WTC11 (cell line): Measurements from ENCODE around the gene IQCE. TPM values are rescaled to one million over a fixed set of nuclear protein-coding genes. Genes with fewer than 3 reads are reported as not detected.
"Not testable (repeated sequence)": the region's sequence is repeated elsewhere in the genome, so short reads cannot be mapped to it uniquely, and the experiment has no call there.

Experiments used
- ATAC-seq: fragments of 200-7000 bp; cut with Tn5 transposase; 2 replicates; pipeline ENCODE4 v1.10.0; 2021; ENCODE audit warnings: mild to moderate bottlenecking, moderate library complexity
- CTCF ChIA-PET: fragments of 300-600 bp; sonication (Branson Sonifier 250); formaldehyde crosslinking; loops from one replicate; lab custom pipeline; 2021; ENCODE audit warnings: antibody characterized with exemption; lab: Charles Lee
- POLR2A ChIA-PET: fragments of 350-600 bp; sonication (Branson Sonifier 250); formaldehyde crosslinking; loops from one replicate; lab custom pipeline; 2021; ENCODE audit warnings: antibody characterized with exemption; lab: Charles Lee
- DNase-seq: peaks from one replicate; pipeline ENCODE4 v3.0.0; 2021; ENCODE audit warnings: low spot score
- H3K27ac Mint-ChIP-seq: 2 replicates; pipeline ENCODE4 v1.8.0; 2021; ENCODE audit warnings: mixed read lengths
- H3K27me3 Mint-ChIP-seq: 2 replicates; pipeline ENCODE4 v1.8.0; 2021; ENCODE audit warnings: low read depth, mild to moderate bottlenecking, moderate library complexity, mixed read lengths
- H3K36me3 Mint-ChIP-seq: 2 replicates; pipeline ENCODE4 v1.8.0; 2021; ENCODE audit warnings: mixed read lengths
- H3K4me1 Mint-ChIP-seq: 2 replicates; pipeline ENCODE4 v1.8.0; 2022; ENCODE audit warnings: mixed read lengths
- H3K4me3 Mint-ChIP-seq: 2 replicates; pipeline ENCODE4 v1.8.0; 2021; ENCODE audit warnings: mild to moderate bottlenecking, moderate library complexity, mixed read lengths
- H3K9me3 Mint-ChIP-seq: 2 replicates; pipeline ENCODE4 v1.8.0; 2021; ENCODE audit warnings: mixed read lengths
- ATF6 ChIP-seq: sonication (generic); formaldehyde crosslinking; IDR thresholded peaks from 2 replicates; pipeline ENCODE4 v1.8.1; 2023; ENCODE audit warnings: mild to moderate bottlenecking, missing genetic modification reagents
- CREM ChIP-seq: sonication (generic); formaldehyde crosslinking; IDR thresholded peaks from 2 replicates; pipeline ENCODE4 v1.8.1; 2022; ENCODE audit warnings: mild to moderate bottlenecking, missing genetic modification reagents, moderate library complexity
- E2F4 ChIP-seq: sonication (generic); formaldehyde crosslinking; IDR thresholded peaks from 2 replicates; pipeline ENCODE4 v1.8.1; 2022; ENCODE audit warnings: low read depth, mild to moderate bottlenecking, moderate library complexity, missing genetic modification reagents, borderline replicate concordance
- ETV6 ChIP-seq: sonication (generic); formaldehyde crosslinking; IDR thresholded peaks from 2 replicates; pipeline ENCODE4 v1.8.1; 2022; ENCODE audit warnings: mild to moderate bottlenecking, missing genetic modification reagents
- FOXP4 ChIP-seq: sonication (generic); formaldehyde crosslinking; IDR thresholded peaks from 2 replicates; pipeline ENCODE4 v1.8.0; 2022; ENCODE audit warnings: mild to moderate bottlenecking, missing genetic modification reagents
- JAZF1 ChIP-seq: fragments of 250-450 bp; sonication (Bioruptor Pico); IDR thresholded peaks from 2 replicates; pipeline ENCODE4 v1.9.0; 2021; ENCODE audit warnings: moderate library complexity, mild to moderate bottlenecking, inconsistent platforms
- JUN ChIP-seq: sonication (generic); formaldehyde crosslinking; IDR thresholded peaks from 2 replicates; pipeline ENCODE4 v1.8.0; 2023; ENCODE audit warnings: mild to moderate bottlenecking, missing genetic modification reagents
- KAT7 ChIP-seq: sonication (generic); formaldehyde crosslinking; IDR thresholded peaks from 2 replicates; pipeline ENCODE4 v1.8.1; 2023; ENCODE audit warnings: missing genetic modification reagents, mild to moderate bottlenecking, borderline replicate concordance
- MYBL2 ChIP-seq: sonication (generic); formaldehyde crosslinking; IDR thresholded peaks from 2 replicates; pipeline ENCODE4 v1.8.1; 2023; ENCODE audit warnings: mild to moderate bottlenecking, moderate library complexity, missing genetic modification reagents
- NFATC4 ChIP-seq: fragments of 250-450 bp; sonication (Bioruptor Pico); IDR thresholded peaks from 2 replicates; pipeline ENCODE4 v1.9.0; 2021; ENCODE audit warnings: mild to moderate bottlenecking
- NR1H2 ChIP-seq: sonication (generic); formaldehyde crosslinking; IDR thresholded peaks from 2 replicates; pipeline ENCODE4 v1.9.0; 2021; ENCODE audit warnings: mild to moderate bottlenecking, moderate library complexity, missing genetic modification reagents
- SOX15 ChIP-seq: fragments of 250-450 bp; sonication (Bioruptor Pico); IDR thresholded peaks from 2 replicates; pipeline ENCODE4 v1.9.0; 2021; ENCODE audit warnings: mild to moderate bottlenecking
- SP1 ChIP-seq: sonication (generic); formaldehyde crosslinking; conservative IDR thresholded peaks from 2 replicates; pipeline ENCODE4 v1.8.1; 2022; ENCODE audit warnings: missing genetic modification reagents
- TEAD1 ChIP-seq: sonication (generic); formaldehyde crosslinking; IDR thresholded peaks from 2 replicates; pipeline ENCODE4 v1.8.0; 2022; ENCODE audit warnings: mild to moderate bottlenecking, missing genetic modification reagents
- ZNF121 ChIP-seq: sonication (generic); formaldehyde crosslinking; IDR thresholded peaks from 2 replicates; pipeline ENCODE4 v1.8.0; 2023; ENCODE audit warnings: missing genetic modification reagents
- ZNF512 ChIP-seq: sonication (generic); formaldehyde crosslinking; IDR thresholded peaks from 2 replicates; pipeline ENCODE4 v1.8.1; 2022; ENCODE audit warnings: missing genetic modification reagents, borderline replicate concordance
- total RNA-seq: library from RNA; stranded (reverse); gene quantifications from 3 replicates; pipeline ENCODE4 v1.2.3, GENCODE V29; 2021

IQCE gene
- total RNA-seq, 1 experiment from 2014 or later: 4.4 TPM

DNA sequence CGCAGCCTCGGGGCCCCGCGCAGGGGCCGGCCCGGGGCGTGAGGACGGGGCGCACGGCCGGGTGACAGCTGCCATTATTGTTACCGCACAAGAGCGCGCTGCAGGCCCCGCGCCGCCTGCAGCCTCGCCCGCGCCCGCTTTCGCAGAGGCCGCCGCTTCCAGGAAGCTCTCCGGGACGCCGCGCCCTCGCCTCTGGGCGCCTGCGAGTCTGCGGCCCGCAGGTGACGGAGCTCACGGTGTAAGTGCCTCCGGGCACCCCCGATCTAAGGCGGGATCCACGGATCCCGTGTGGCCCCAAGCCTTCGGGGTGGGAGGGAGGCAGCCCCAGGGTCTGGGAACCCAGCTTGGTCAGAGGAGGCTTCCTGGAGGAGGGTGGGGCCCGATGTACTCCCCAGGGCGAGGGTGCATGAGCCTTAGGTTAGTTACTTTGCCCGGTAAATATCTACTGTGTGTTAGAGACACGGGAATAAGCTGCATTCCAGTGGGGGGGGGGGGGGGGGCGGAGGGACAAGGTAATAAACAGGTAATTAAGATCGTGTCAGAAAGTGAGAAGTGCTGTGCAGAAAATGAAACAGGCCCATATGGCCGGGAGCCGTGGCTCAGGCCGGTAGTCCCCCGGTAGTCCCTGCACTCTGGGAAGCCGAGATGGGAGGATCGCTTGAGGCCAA lies 638 bp downstream of the IQCE start:
- POLR2A ChIA-PET: interaction anchor here (0.6 to 1.3 kb wide), 2 partner anchors 26 to 36 kb away, joined by 3 read pairs; no protein-coding TSS in a partner anchor
- CTCF ChIA-PET: interaction anchor here (0.7 to 2.4 kb wide), 7 partner anchors 8 to 159 kb away, joined by 3 to 9 read pairs (median 6); no protein-coding TSS in a partner anchor
- Mint-ChIP-seq H3K27ac (no peak overlapping the region), H3K4me1 (peaks cover 3% of the 10 kb centered on the region), H3K27me3 (no peaks in the 10 kb centered on the region), H3K4me3 (peak overlapping the region; percentile 66), H3K36me3 (no peaks in the 10 kb centered on the region), H3K9me3 (no peaks in the 10 kb centered on the region)
- TF ChIP-seq ATF6 (CRISPR knock-in tag): no peak
- no peak; the same call in 1 of the 2 replicates for TF ChIP-seq FOXP4 (CRISPR knock-in tag)
- TF ChIP-seq SP1 (CRISPR knock-in tag): no peak
- no peak for TF ChIP-seq CREM
- no peak for TF ChIP-seq ETV6
- TF ChIP-seq MYBL2 (CRISPR knock-in tag): no peak
- TF ChIP-seq JUN (CRISPR knock-in tag): no peak
- DNase-seq (no peak), ATAC-seq (peak; percentile 0; the same call in 1 of the 2 replicates)

DNA sequence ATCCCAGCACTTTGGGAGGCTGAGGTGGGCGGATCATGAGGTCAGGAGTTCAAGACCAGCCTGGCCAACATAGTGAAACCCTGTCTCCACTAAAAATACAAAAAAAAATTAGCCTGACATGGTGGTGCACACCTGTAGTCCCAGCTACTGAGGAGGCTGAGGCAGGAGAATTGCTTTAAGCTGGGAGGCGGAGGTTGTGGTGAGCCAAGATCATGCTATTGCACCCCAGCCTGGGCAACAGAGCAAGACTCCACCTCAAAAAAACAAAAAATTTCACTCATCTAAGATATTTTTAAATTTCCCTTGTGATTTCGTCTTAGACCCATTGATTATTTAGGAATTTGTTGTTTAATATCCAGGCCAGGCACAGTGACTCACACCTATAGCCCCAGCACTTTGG lies 5.2 kb downstream of the IQCE start:
- ATAC-seq, H3K9me3 Mint-ChIP-seq, H3K27ac Mint-ChIP-seq, H3K27me3 Mint-ChIP-seq, H3K4me3 Mint-ChIP-seq, POLR2A ChIA-PET, DNase-seq, H3K4me1 Mint-ChIP-seq, H3K36me3 Mint-ChIP-seq: not testable (repeated sequence)
- TF ChIP-seq ZNF121: 0 out of 2 replicates have a peak, but pooled peaks have one; percentile 12
- CTCF ChIA-PET: interaction anchor here (1.0 kb wide), 1 partner anchor 95 kb away, joined by 4 read pairs; no protein-coding TSS in a partner anchor

- Mint-ChIP-seq H3K27me3 (no peaks in the 10 kb centered on the region), H3K4me1 (peaks cover 9% of the 10 kb centered on the region), H3K9me3 (no peaks in the 10 kb centered on the region), H3K27ac (peak overlapping the region; percentile 73), H3K36me3 (no peaks in the 10 kb centered on the region), H3K4me3 (no peak overlapping the region)
- ATAC-seq: no peak
- ChIA-PET CTCF (no interaction called here), POLR2A (no interaction called here)
- no peak for DNase-seq
- TF ChIP-seq JUN (CRISPR knock-in tag) (no peak), JAZF1 (CRISPR knock-in tag) (no peak), ATF6 (CRISPR knock-in tag) (no peak), TEAD1 (CRISPR knock-in tag) (no peak), ZNF512 (CRISPR knock-in tag) (no peak), SOX15 (CRISPR knock-in tag) (no peak), KAT7 (CRISPR knock-in tag) (no peak), NR1H2 (CRISPR knock-in tag) (no peak), E2F4 (CRISPR knock-in tag) (no peak), NFATC4 (CRISPR knock-in tag) (no peak)
Measured at GRCh38 chr7:2564970-2565540, 6.3 kb downstream of the IQCE start.
